Activated CD4-positive, alpha-beta T cell treated with anti-CD3 and anti-CD28 coated beads for 4 hours (primary cell): Measurements from ENCODE around the gene PHYKPL.
A peak's percentile ranks its signal among the peaks of the same experiment; 100 is the strongest.

Experiments used
- DNase-seq, 2 donors: peaks; one replicate each; pipeline ENCODE4 v3.0.0-alpha.2; 2020

Gene PHYKPL

DNA sequence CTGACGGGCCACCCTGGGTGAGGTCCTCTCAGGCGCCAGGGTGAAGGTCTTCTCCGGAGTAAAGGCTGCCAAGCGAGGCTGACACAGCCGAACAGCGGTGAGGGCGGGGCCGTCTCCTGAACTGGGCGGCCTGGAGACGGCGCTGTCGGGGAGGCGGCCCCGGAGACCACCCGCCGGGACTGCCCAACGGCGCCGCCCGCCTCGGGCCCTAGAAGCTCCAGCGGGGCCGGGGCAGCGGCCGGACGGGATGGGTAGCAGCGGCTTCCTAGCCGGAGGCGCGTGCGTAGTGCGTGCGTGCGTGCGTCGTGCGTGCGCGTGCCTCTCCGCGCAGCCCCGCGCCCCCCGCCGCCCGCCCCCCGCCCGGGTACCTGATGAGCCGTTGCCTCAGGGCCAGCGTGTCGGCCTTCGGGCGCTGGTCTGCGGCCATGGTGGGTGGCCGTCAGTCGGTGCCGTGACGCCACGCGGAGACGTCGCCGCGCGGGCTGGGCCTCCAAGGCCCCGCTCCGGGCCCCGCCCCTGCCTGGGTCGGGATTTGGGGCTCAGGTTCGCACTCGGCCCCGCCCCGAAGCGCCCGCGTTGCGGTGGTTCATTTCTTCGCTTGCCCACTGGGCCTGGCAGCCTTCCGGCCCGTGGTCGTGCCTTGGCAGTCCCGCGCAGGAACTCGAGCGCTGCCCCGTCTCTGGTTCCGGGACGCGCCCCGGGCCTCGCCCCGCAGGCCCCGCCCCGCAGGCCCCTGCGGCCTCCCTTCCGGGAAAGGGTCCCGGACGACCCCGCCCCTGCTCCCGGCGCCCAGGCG lies at the start of gene PHYKPL:
Gene PHYKPL (minus strand): TSS at position 679 of the 796 bp plus-strand sequence. CDS start 252 bp downstream, at position 427.
- peak; percentile 56 to 66 for DNase-seq

DNA sequence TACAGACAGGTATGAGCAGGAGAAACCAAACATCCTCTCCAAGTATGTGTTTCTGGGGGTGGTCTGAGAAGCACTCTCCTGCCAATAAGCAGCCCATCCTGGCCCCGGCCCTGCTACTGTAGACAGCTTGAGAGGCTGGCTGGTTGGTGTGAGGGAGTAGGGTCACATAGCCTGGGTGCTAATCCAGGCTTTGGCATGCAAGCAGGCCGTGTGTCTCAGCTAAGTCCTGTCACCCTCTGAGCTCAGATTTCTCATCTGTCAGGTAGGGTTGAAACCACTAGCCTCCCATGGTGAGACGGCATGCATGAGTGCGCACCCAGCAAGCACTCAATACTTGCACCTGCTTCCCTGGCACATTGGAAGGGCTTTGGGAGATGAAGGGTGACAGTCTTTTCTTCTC lies 49.8 kb upstream of the PHYKPL start:
- no peak for DNase-seq

- DNase-seq = no peak
These were observed 48.7 kb upstream of the PHYKPL start for GRCh38 chr5:178281331-178281730.

GRCh38 chr5:178280631-178281030 lies 48.0 kb upstream of the PHYKPL start:
- no peak for DNase-seq

DNA sequence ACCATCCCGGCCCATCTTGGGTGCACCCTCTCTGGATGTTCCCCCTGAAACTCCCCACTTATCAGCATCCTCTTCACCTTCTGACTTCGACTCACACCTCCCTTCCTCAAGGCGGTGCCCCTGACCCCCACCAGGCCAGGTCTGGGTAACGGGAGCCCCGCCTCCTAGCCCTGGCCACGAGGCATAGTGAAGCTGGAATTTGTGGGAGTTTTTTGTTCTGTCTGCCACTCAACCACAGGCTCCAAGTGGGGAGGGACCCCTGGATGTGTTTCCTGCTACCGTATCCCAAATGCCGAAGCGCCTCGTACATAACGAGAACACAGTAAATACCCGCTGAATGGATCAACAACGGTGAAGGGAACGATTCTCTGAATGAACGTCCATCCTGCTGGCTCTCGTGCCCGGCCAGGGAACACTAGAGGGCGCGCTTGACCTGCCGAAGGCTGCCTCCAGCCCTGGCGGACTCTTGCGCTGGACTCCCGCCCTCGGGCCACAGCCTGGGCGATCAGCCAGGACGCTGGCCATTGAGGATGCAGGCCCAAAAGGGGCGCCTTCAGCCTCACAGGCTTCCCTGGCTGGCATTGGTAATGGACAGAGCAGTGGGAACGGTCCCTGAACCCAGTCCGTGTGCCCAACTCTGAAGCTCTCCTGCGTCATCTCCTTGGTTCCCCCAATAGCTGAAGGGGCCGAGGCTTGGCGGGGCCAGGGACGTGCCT lies 47.3 kb upstream of the PHYKPL start:
- peak; percentile 41 to 53 for DNase-seq

- DNase-seq = no peak
These were observed 46.6 kb upstream of the PHYKPL start for GRCh38 chr5:178279026-178279722.

DNA sequence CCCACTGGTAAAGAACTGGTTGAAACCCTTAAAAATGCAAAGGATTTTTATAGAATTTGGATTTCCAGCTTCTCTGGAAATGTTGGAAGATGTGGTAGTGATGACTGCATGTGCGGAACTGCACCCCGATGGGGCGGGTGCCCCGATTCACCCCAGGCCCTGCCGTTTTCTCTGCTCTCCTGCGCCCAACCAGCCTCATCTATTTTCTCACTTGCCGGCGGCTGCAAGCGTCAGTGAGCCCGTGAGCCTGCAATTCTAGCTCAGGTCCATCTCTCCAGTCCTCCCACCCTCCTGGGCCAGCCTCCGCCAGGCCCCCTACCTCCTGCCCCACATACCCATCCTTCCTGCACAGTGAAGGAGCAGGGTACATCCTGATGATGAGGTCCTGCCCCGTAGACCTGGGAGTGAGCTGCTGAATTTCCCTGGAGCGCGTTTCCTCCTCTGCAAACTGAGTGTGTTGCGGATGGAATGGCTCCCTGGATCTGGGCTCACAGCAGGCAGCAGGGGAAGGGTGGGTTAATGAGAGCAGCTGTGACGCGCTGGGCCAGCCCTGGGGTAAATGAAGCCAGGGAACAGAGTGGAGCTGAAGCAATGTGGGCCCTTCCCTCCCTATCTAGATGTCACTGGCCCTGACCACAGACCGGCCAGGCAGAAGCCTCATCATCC lies 45.9 kb upstream of the PHYKPL start:
- DNase-seq = no peak

DNA sequence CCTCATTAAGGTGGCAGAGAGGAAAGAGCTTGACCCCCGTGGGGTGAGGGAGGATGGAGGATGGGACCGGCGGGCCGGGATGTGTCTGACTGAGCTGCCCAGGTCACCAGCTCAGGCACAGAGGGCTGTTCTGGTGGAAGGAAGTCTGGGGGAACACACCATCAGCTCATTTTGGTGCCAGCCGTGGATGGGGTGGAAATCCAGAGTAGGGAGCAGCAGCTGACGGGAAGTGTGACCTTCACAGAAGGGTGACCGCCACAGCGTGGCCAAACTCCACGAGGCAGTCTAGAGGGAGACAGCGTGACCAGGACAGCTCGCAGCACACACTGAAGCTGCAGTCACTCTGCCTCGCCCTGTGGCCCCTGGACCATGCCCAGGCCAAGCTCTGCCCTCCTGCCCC lies 45.3 kb upstream of the PHYKPL start:
- DNase-seq = no peak

- DNase-seq = no peak
These were observed 44.7 kb upstream of the PHYKPL start for GRCh38 chr5:178277346-178277745.

- DNase-seq = no peak
These were observed 42.4 kb upstream of the PHYKPL start for GRCh38 chr5:178274781-178275537.

DNA sequence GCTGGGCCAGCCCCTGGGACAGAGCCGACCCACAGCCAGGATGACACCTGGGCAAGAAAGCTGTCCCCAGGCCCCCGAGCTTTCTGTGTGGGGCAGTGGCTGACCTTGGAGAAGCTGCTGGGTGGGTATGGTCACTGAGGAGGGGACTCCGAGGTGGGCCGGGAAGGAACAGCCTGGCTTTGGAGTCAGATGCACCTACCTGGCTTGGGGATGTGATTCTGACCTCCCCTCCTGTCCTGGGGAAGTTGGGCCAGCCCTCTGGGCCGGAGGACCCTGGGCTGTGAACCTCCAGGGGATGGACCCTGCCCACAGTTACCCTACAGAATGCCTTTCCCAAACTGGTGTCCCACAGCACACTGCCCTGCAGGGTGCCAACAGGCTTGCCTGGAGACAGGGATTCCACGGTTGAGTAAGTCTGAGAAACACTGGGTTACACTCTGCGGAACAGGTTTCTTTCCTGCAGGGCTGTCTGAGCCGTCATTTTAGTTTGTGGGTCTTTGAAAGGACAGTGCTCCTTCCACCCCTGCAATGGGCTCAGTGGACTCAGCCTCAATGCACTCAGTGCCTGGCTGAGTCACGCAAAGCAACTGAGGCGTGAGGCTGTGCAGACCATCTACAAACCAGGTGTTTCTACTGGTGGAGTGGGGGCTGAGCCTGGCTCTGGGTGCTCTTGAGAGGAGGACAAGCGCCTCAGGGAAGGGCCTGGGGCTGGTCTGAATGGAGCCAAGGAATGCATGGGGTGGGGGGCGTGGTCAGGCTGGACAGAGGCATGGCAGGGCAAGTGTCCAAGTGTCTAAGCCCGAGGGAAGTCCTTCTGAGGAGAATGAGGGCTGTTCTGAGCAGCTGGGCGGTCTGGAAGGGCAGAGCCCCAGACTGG lies 41.3 kb upstream of the PHYKPL start:
- no peak for DNase-seq

- DNase-seq = no peak
These were observed 40.4 kb upstream of the PHYKPL start for GRCh38 chr5:178273041-178273440.

- DNase-seq = no peak
These were observed 40.0 kb upstream of the PHYKPL start for GRCh38 chr5:178272591-178272990.

- DNase-seq = no peak
These were observed 39.3 kb upstream of the PHYKPL start for GRCh38 chr5:178271726-178272479.

GRCh38 chr5:178271231-178271630 lies 38.6 kb upstream of the PHYKPL start:
- no peak for DNase-seq

GRCh38 chr5:178269499-178269898 lies 36.9 kb upstream of the PHYKPL start:
- no peak for DNase-seq

GRCh38 chr5:178267876-178268275 lies 35.3 kb upstream of the PHYKPL start:
- DNase-seq = no peak

GRCh38 chr5:178267245-178267644 lies 34.6 kb upstream of the PHYKPL start:
- DNase-seq = no peak

DNA sequence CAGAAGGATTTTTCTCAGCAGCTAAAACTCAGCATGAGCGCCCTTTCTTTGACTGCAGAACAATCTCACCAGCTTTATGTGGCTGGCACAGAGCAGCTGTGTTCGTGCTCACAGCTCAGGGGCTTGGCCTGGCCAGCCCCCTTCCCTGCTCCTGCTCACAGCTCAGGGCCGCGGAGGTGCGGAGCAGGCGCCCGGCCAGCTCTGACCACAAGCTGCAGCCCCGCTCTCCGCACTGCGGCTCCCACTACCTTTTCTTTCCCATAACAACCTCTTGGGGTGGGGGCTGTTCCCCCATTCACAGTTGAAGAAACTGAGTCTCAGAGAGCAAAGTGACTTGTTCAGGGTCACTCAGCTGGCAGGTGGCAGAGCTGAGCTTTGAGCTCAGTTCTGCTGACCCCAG lies 34.0 kb upstream of the PHYKPL start:
- no peak for DNase-seq

DNA sequence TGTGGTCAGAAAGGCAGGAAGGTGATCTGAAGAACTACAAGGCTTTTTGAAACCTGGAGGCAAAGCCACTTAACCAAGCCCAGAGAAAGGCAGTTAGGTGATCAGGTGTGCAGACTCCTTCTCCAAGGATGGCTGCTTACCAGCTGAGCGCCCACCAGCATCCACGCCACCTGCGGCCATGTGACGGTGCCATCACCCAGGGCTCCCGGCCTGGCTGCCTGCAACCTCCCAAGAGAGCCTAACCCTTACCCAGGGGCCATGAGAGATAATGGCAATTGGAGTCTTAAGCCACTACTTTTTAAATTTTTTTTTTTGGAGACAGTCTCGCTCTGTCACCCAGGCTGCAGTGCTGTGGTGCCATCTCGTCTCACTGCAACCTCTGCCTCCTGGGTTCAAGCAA lies 33.1 kb upstream of the PHYKPL start:
- DNase-seq = no peak

- no peak for DNase-seq
These were observed 31.4 kb upstream of the PHYKPL start for GRCh38 chr5:178264044-178264443.
